ENCODE results near the gene TOX2.
A peak's percentile ranks its signal among the peaks of the same experiment; 100 is the strongest.
"Not testable (repeated sequence)": the region's sequence is repeated elsewhere in the genome, so short reads cannot be mapped to it uniquely, and the experiment has no call there.

The TOX2 gene

GRCh38 chr20:44033344-44033743 is 118.7 kb downstream of the TOX2 start:
- peak; percentile 61 for DNase-seq (ENCODE audit: low spot score)

DNA sequence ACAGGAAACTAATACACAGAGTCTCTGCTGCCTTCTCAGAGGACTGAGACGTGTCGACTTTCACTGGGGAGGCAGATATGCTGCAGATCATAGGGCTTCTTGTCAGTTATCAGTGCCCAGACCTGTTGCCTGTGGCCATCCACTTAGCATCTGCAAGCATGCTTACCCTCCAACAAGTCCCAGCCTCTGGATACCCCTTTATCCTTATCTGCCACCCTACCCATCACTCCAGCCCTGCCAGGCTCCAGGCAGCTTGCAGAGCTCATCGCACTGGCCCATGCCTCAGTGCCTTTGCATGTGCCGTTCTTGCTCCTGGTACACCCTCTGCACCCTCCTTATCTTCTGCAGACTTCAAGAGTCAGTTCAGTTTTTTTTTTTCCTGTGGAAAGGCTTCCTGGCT is 119.2 kb downstream of the TOX2 start:
- no peak for DNase-seq (ENCODE audit: low spot score)

- no peak for DNase-seq (ENCODE audit: low spot score)
Observed at GRCh38 chr20:44034451-44034850, 119.8 kb downstream of the TOX2 start.

DNA sequence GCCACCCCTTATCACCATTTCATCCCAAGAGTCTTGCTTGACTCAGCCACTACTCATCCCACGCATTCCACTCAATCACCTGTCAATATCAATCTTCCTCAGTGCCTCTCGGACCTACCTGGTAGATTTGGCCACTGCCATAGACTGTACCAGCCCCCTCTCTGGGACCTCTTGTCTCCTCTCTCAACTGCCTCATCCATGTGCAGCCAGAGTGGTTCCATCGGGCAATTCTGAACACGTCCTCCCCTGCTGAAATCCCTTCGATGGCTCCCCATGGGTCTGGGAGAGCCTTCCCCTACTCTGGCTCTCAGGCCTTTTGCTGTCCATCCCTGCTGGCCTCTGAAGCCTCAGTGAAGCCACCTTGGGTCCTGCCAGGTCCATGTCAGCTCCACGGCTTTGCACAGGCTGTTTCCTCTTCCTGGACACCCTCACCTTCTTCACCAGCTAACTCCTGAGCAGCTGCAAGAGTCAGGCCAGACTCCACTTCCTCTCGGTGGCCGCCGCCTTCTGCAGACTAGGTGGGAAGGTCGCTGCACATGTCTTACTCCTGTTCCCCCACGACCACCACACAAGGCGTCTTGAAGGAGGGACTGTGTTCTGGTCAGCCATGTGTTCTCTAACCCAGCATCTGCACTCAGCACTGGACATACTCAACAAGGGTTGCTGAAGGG is 120.4 kb downstream of the TOX2 start:
- DNase-seq (ENCODE audit: low spot score), result no peak

DNA sequence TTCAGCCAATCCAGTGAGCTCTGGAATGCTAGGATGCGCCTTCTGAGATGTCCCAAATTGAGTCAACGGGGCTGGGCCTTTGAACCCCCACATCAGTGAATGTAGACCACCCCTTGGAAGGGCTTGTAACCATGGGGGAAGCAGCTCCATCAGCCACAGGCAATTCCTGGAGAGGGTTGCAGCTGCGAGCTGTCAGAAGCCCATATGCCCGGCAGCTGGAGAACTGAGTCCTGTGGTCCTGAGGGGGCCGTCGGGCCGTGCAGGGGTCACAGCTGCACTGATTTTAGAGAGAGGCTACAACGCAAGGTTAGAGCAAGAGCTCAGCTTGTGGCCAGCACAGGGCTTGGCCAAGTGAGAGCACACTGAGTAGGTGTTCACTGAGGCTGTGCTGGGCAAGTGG is 121.3 kb downstream of the TOX2 start:
- no peak for DNase-seq (ENCODE audit: low spot score)

GRCh38 chr20:44036441-44036840 is 121.8 kb downstream of the TOX2 start:
- no peak for DNase-seq (ENCODE audit: low spot score)

DNA sequence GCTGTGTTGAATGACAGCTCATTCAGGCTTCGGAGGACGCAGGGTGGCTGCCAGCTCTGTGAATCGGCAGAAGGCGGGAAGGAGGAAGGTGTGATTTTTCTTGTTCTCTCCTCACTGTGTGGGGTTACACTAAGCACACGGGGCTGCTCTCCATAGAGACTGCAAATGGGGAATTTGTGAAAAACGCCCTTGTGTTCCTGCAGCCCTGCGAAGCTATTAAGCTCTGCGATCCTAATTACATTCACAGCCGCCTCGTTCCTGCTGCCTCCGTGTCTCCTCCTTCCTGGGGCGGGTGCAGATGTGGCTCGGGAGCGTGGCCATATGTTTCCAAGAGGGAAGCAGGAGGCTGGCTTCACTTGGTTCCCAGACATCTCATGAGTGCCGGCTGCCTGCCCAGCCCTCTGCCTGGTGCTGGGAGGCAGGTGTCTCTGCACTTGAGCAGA is 124.0 kb downstream of the TOX2 start:
- no peak for DNase-seq (ENCODE audit: low spot score)

DNA sequence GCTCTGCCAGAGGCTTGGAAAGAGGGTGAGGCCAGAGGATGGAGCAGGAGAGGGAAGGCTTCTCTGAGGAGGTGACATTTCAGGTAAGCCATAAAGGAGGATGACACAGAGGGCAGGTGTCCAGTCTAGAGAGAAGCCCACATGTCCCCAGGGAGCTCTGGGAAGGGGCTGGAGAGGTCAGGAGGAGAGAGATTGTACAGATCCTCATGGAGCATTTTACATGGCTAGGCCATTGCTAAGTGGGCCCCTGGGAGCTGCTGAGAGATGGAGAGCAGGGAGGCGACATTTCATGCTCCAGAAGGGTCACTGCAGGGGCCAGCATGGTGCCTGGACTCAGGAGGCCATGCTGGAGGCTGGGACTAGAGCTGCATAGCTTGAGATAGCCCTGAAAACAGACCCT is 124.5 kb downstream of the TOX2 start:
- DNase-seq (ENCODE audit: low spot score), result no peak

DNA sequence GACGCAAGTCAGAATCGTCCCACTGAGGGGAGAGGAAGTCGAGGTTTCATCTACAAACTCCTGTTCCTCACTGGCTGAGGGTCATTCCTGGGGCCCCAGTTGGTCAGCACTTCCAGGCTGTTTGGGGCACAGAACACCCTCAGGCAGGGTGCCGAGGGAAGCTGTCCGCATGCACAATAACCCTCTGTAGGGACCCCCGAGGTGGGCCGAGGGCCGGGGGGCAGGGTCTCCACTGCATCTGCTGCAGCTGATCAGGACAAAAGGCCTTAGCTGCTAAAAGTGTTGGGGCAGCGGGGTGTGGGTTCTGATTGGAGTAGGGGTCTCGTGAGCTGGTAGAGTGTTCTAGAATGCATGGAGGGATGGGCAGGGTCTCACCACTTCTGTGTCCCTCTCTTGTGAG is 125.1 kb downstream of the TOX2 start:
- DNase-seq (ENCODE audit: low spot score), result no peak

- no peak for DNase-seq (ENCODE audit: low spot score)
Observed at GRCh38 chr20:44040202-44040915, 125.7 kb downstream of the TOX2 start.

DNA sequence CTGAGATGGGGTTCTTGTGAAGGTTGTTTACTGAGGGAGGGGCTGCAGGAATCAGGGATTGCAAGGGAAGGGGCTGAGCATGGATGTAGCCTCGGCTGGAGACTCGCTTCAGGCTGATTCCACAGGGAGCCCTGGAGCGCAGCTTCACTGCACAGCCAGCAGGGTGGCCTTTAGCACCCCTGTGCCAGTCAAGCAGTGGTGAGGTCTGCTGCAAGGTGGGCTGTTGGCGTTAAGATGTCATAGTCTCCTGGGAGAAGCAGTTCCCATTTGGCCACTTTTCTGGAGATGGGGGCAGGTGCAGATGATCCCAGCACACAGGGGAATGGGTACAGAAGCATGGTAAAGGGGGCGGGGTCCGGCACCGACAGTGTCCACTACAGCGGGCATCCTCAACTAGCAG is 126.3 kb downstream of the TOX2 start:
- no peak for DNase-seq (ENCODE audit: low spot score)

DNA sequence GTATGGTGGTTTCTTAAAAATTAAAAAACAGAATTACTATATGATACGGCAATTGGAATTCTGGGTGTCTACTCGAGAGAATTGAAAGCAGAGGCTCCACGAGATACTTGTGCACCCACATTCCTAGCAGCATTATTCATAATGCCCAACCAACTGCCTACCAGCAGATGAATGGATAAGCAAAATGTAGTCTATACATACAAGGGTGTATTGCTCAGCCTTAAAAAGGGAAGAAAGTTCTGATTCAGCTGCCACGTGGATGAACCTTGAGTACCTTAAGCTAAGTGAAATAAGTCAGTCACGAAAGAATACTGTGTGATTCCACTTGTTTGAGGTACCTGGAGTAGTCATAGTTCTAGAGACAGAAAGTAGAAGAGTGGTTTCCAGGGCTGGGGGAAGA is 130.1 kb downstream of the TOX2 start:
- DNase-seq (ENCODE audit: low spot score), result not testable (repeated sequence)

DNA sequence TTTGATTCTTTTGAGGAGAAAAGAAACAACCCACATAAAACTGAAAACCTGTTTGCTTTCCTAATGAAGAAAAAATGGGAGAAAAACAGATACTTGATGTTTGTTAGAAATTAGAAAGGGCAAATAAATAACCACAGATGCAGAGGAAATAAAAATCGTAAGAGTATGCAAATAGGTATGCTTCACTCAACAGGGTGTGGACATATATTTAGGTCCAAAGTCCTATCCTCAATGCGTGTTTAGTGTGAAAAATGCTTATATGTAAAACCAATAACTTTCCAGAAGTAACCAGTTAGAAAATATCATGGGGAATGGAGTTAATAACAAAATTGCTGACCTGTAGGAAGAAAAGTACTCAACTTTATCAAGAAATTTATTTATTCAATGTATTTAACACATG is 135.7 kb downstream of the TOX2 start:
- no peak for DNase-seq (ENCODE audit: low spot score)

DNA sequence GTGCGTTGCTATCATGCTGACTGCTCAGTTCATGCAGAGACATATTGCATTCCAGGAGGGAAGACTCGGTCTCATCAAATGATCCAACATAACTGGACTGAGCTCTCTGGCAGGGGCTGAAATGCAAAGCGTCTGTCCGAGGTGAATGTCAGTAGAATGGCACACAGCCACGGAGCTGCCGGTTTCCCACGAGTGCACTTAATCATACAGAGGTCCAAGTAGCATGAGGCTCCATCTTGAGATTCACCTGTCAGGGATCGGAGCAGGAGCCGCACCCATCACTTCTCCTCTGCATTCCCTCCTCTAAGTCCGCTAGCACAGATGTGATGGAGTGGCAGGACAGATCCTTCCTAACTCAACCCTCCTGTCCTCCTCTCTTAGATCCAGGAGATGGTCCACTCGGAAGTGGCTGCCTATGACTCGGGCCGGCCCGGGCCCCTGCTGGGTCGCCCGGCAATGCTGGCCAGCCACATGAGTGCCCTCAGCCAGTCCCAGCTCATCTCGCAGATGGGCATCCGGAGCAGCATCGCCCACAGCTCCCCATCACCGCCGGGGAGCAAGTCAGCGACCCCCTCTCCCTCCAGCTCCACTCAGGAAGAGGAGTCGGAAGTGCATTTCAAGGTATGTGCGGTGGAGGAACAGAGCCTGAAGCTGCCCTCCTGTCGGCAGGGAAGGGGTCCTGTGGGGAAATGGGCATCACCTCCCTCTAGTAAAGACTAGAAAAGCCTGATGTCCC is 136.4 kb downstream of the TOX2 start:
- DNase-seq (ENCODE audit: low spot score), result no peak

- DNase-seq (ENCODE audit: low spot score), result no peak
Observed at GRCh38 chr20:44051661-44052000, 137.0 kb downstream of the TOX2 start.

DNA sequence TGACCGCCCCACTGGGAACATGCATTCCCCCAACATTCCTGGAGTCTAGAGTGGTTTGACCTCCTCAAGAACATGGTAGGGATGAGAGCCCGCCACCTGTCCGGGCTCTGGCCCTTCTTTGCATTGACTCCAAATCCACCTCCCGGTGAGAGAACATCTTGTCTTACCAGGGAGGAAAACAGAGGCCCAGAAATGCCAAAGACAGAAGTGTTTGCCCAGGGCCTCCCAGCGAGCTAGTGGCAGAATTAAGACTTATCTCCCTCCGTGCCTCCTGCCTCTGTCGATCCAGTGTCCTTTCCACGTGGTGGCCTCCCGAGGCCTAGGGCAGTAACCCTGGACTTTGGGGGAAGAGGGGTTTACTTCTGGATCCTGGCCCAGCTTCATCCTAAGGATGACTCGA is 137.5 kb downstream of the TOX2 start:
- DNase-seq (ENCODE audit: low spot score), result no peak

GRCh38 chr20:44053046-44053445 is 138.4 kb downstream of the TOX2 start:
- no peak for DNase-seq (ENCODE audit: low spot score)

- no peak for DNase-seq (ENCODE audit: low spot score)
Observed at GRCh38 chr20:44054118-44054517, 139.5 kb downstream of the TOX2 start.

DNA sequence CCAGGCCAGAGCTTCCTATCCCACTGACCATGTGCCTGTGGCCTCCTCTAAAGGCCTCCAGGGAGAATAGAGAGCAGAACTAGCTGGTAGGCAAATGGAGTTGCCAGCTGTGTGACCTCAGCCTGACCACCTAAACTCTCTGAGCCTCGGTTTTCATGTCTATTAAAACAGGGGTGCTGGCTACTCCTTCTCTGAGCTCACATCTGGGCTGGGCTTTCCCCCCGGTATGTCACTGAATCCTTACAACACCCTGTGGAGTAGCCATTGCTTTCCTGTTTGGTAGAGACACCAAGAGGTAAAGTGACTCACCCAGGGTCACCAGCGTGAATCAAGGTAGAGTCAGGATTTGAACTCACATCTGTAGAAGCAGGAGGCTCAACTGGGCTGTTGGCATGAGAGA is 140.2 kb downstream of the TOX2 start:
- no peak for DNase-seq (ENCODE audit: low spot score)

GRCh38 chr20:44056010-44056698 is 141.5 kb downstream of the TOX2 start:
- DNase-seq (ENCODE audit: low spot score), result peak; percentile 64

DNA sequence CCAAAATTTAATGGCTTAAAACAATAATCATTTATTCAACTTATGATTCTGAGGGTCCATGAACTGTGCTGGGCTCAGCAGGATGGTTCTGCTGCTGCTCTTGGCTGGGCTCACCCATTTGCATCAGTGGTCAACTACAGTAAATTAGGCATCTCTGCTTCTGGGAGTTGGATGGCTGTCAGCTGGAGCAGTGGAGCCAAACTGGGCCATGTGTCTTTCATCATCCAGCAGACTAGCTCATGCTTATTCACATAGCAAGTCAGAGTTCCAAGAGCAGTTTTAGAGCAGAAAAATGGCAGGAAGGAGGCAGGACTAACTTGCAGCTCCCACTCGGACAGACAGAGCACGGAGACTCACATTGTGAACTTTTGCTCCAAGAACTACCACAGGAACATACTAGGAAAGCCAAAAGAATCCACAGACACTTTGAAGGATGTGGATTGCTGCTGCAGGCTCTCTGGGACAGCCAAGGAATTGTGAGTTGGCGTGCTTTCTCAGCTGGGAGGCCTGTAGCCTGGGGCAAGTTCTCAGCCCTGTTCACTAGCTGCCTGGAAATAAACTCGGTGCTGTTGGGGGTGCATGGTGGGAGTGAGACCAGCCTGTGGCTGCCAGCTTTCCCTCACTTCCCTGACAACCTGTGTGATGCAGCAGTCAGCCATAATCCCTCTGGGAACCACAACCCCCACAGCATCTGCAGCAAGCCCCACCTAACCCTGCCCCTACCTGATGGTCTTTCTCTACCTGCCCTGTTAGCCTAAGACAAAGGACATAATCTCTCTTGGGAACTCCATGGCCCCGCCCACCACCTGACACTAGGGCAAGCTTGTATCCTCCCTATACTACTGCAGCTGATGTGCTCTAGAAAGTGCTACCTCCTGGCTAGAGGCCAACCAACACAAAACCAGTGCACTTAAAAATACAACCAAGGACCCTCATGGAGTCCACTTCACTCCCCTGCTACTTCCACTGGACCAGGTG is 143.3 kb downstream of the TOX2 start:
- DNase-seq (ENCODE audit: low spot score), result no peak

Measured in SW480 (cell line).